Karpas-422 (cell line): ENCODE measurements around the gene EFCAB14. TPM values are rescaled to one million over a fixed set of nuclear protein-coding genes. Genes with fewer than 3 reads are reported as not detected.
"Not testable (repeated sequence)": the region's sequence is repeated elsewhere in the genome, so short reads cannot be mapped to it uniquely, and the experiment has no call there.

Experiments
- DNase-seq: peaks from one replicate; pipeline ENCODE4 v3.0.0-alpha.2; 2015
- H2AFZ ChIP-seq: fragments of 200-600 bp; sonication (generic); 2 replicates; pipeline ENCODE4 v1.6.1; 2014; ENCODE audit warnings: antibody characterized with exemption, low read length, mixed read lengths
- H3K27ac ChIP-seq: fragments of 200-600 bp; sonication (generic); 2 replicates; pipeline ENCODE4 v1.5.1; 2014; ENCODE audit warnings: mild to moderate bottlenecking, low read length, moderate library complexity
- H3K27me3 ChIP-seq: fragments of 200-600 bp; sonication (generic); 2 replicates; pipeline ENCODE4 v1.6.1; 2014; ENCODE audit warnings: low read length, mixed read lengths
- H3K36me3 ChIP-seq: fragments of 200-600 bp; sonication (generic); 2 replicates; pipeline ENCODE4 v1.6.1; 2014; ENCODE audit warnings: low read length, mixed read lengths; ENCODE audit not compliant: insufficient read depth
- H3K4me1 ChIP-seq: fragments of 200-600 bp; sonication (generic); 2 replicates; pipeline ENCODE4 v1.6.1; 2014; ENCODE audit warnings: mild to moderate bottlenecking, low read length, mixed read lengths
- H3K4me2 ChIP-seq: fragments of 200-600 bp; sonication (generic); 2 replicates; pipeline ENCODE4 v1.6.1; 2014; ENCODE audit warnings: low read length, low read depth, mild to moderate bottlenecking; ENCODE audit not compliant: poor library complexity, severe bottlenecking
- H3K4me3 ChIP-seq: fragments of 200-600 bp; sonication (generic); 2 replicates; pipeline ENCODE4 v1.5.1; 2014; ENCODE audit warnings: mild to moderate bottlenecking, antibody characterized with exemption, low read length, mixed read lengths
- H3K79me2 ChIP-seq: fragments of 200-600 bp; sonication (generic); 2 replicates; pipeline ENCODE4 v1.6.1; 2014; ENCODE audit warnings: mild to moderate bottlenecking, low read length, mixed read lengths
- H3K9ac ChIP-seq: fragments of 200-600 bp; sonication (generic); 2 replicates; pipeline ENCODE4 v1.6.0; 2014; ENCODE audit warnings: low read length
- H3K9me2 ChIP-seq: fragments of 200-600 bp; sonication (generic), shearing (Covaris generic); replicated peaks from 2 replicates; pipeline ENCODE4 v1.6.0; 2014; ENCODE audit warnings: mild to moderate bottlenecking, low read length, moderate library complexity; ENCODE audit not compliant: insufficient read depth
- H3K9me3 ChIP-seq: fragments of 300-700, 200-600 bp; sonication (generic); 2 replicates; pipeline ENCODE4 v1.6.1; 2014; ENCODE audit warnings: low read length, mixed read lengths
- H4K20me1 ChIP-seq: fragments of 200-600 bp; sonication (generic); 2 replicates; pipeline ENCODE4 v1.6.1; 2014; ENCODE audit warnings: mild to moderate bottlenecking, antibody characterized with exemption, low read length, low read depth; ENCODE audit not compliant: insufficient read depth
- total RNA-seq: library from RNA; depleted of rRNA; stranded (reverse); fragments of >200 nt; shearing (Covaris generic); gene quantifications from 2 replicates; pipeline ENCODE4 v1.2.3, GENCODE V29; 2014; ENCODE audit warnings: low replicate concordance

Gene EFCAB14
- total RNA-seq, 1 experiment from 2014 or later, result 75.0 TPM

DNA sequence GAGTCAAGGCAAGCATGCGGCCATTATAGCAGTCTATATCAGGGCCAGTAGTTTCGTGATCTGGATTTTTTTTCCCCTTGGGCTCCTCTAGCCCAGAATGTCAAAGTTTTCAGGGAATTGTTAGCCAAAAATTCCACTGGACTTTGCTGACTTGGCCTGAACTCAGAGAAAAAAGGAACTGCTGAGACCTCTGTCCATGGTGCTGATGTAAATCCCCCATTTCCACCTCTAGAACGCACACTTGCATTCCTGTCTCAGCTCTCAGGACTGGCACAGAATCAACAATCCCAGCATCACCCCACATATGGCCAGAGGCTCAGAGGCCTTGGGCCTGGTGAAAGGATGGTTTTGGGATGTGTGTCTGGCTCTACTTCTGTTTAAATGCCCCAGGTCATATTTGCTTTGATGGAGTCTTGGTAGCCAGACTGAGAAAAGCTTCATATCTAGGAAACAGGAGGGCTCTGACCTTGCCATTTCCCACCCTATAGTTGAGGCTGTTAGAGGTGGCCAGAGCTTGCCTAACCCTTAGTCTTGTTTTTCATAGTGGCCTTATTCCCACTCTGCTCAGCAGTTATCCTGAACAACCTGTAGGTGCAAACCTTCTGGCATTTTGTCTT is 16.9 kb upstream of the EFCAB14 start:
- Histone ChIP-seq H3K36me3 (no peaks in the 10 kb centered on the region), H4K20me1 (no peaks in the 10 kb centered on the region; the same call in 1 of the 2 replicates), H3K9me2 (no peaks in the 10 kb centered on the region), H3K4me1 (no peaks in the 10 kb centered on the region), H3K4me3 (no peak overlapping the region), H2AFZ (no peak overlapping the region), H3K27me3 (no peaks in the 10 kb centered on the region), H3K4me2 (no peak overlapping the region), H3K9ac (no peak overlapping the region), H3K27ac (no peak overlapping the region), H3K79me2 (no peaks in the 10 kb centered on the region), H3K9me3 (no peaks in the 10 kb centered on the region)
- DNase-seq, result peak; percentile 84

DNA sequence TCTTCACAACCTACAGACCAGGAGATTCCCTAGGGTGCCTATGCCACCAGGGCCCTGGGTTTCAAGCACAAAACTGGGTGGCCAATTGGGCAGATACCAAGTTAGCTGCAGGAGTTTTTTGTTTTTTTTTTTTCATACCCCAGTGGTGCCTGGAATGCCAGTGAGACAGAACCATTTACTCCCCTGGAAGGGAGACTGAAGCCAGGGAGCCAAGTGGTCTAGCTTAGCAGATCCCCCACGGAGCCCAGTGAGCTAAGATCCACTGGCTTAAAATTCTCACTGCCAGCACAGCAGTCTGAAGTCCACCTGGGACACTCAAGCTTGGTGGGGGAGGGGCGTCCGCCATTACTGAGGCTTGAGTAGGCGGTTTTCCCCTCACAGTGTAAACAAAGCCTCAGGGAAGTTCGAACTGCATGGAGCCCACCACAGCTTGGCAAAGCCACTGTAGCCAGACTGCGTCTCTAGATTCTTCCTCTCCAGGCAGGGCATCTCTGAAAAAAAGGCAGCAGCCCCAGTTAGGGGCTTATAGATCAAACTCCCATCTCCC is 9.5 kb upstream of the EFCAB14 start:
- H2AFZ ChIP-seq, H3K79me2 ChIP-seq, H3K4me2 ChIP-seq, H3K4me3 ChIP-seq, H3K9me3 ChIP-seq, H3K9ac ChIP-seq, H3K4me1 ChIP-seq, H3K9me2 ChIP-seq, H3K36me3 ChIP-seq, DNase-seq, H3K27ac ChIP-seq, H3K27me3 ChIP-seq, H4K20me1 ChIP-seq: not testable (repeated sequence)

DNA sequence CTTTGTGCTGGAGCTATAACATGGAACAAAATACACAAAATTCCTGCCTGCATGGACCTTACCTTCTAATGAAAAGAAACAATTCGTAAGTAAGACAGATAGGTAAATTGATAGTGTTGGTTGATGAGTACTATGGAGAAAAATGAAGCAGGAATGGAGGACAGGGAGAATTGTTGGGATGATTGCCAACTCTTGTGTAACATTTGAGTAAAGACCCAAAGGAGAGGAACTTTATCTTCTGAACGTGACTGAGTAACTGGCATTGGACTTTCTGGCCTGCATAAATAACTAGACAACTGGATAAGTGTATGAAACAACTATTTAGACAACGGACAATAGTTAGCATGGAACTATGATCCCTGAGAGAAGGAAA is 6.8 kb upstream of the EFCAB14 start:
- Histone ChIP-seq H3K4me1 (no peaks in the 10 kb centered on the region), H3K36me3 (no peaks in the 10 kb centered on the region), H3K79me2 (no peaks in the 10 kb centered on the region), H2AFZ (no peak overlapping the region), H3K4me3 (no peak overlapping the region), H3K9me3 (no peaks in the 10 kb centered on the region), H3K27ac (no peak overlapping the region), H4K20me1 (no peaks in the 10 kb centered on the region), H3K4me2 (no peak overlapping the region), H3K9me2 (no peaks in the 10 kb centered on the region), H3K27me3 (no peaks in the 10 kb centered on the region), H3K9ac (no peak overlapping the region)
- DNase-seq, result no peak

DNA sequence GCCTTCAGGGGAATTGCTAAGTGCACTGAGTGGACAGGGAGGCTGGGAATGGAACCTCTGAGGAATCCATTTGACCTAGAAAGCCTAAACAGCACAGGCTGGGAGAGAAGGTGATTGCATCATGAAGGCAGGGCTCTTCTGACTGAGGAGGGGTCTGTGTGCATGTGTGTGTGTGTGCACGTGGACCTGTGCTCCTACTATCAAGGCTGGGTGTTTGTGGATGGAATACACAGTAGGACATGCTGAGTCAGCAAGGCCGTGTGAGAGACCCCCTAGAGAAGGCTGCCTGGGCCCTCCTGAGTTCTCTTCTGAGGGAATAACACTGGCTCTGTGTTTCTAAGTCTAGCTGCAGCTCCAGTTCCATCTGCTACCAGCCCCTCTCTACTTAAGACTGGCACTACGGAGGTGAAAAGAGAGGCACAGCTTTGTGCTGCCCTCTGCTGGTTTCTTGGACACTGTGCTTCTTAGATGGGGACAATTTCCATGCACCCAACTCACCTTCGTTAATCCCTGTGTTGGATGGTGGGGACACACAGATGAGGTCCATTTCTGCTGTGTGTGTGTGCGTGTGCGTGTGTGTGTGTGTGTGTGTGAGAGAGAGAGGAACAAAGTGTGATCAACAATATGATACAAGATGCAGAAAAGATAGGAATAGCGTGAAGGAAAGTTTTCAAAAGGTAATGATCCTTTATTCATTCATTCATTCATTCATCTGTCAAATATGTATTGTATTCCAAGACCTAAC is 6.2 kb upstream of the EFCAB14 start:
- H3K4me2 ChIP-seq, result no peak overlapping the region

DNA sequence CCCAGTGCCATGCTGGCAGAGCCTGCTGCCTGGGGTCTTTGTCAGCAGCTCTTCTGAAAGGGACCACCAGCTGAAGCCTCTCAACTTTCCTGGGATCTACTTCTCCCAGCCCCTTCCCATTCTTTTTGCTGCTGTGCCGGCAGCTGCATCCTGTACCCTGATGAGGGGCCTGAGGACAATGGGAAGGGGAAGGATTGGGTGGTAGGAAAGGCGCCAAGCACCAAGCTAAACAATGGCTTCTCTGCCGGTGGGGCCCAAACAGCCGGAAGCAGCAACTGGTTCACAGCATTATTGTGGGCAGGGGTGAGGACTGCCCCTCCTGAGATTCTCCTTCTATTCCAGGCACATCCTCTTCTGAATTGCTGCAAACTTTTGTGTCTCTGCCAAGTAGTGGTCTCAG is 5.0 kb upstream of the EFCAB14 start:
- Histone ChIP-seq H3K4me3 (no peak overlapping the region), H3K4me1 (peaks cover 8% of the 10 kb centered on the region), H3K27me3 (no peaks in the 10 kb centered on the region), H3K9me2 (no peaks in the 10 kb centered on the region), H4K20me1 (no peaks in the 10 kb centered on the region), H2AFZ (no peak overlapping the region), H3K27ac (no peak overlapping the region), H3K4me2 (no peak overlapping the region), H3K9me3 (no peaks in the 10 kb centered on the region), H3K9ac (no peak overlapping the region), H3K79me2 (no peaks in the 10 kb centered on the region; the same call in 1 of the 2 replicates), H3K36me3 (no peaks in the 10 kb centered on the region)
- no peak for DNase-seq

More for the DNA sequence above, 6.2 kb upstream of the EFCAB14 start:
- Histone ChIP-seq H3K79me2 (no peaks in the 10 kb centered on the region), H4K20me1 (no peaks in the 10 kb centered on the region), H3K9me3 (no peaks in the 10 kb centered on the region), H2AFZ (no peak overlapping the region), H3K36me3 (no peaks in the 10 kb centered on the region), H3K27me3 (no peaks in the 10 kb centered on the region), H3K27ac (no peak overlapping the region), H3K9ac (no peak overlapping the region), H3K4me3 (no peak overlapping the region), H3K9me2 (no peaks in the 10 kb centered on the region), H3K4me1 (no peaks in the 10 kb centered on the region)
- DNase-seq, result peak; percentile 87

DNA sequence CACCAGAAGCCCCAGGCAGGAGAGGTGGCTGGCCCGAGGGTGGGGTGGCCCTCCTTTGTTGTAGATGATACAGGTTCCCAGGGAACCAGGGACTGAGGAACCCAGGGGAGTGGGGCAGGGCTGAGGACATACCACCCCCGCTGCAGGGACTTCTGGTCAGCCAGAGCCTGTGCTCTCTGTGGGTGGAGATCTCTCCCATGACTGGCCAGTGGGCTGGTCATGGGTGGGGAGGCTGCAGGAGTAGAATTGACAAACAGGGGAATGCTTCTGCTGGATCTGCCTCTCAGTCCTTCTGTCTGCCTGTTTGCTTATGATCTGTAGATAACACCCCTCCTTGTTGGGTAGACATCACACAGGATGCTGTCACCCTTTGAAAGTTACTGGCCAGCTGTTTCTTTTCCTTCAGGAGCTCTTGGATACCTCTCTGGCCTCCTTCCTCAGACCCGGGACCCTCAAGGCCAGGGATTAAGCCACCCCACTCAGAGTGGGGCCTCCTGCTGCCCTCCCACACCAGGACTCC is 2.8 kb upstream of the EFCAB14 start:
- DNase-seq, result no peak
- Histone ChIP-seq H3K4me3 (no peak overlapping the region), H3K79me2 (peaks cover 21% of the 10 kb centered on the region), H4K20me1 (peaks cover 17% of the 10 kb centered on the region; the same call in 1 of the 2 replicates), H3K4me1 (peaks cover 22% of the 10 kb centered on the region), H3K9me2 (no peaks in the 10 kb centered on the region), H3K36me3 (no peaks in the 10 kb centered on the region; the same call in 1 of the 2 replicates), H3K27ac (no peak overlapping the region), H3K9ac (no peak overlapping the region), H3K27me3 (no peaks in the 10 kb centered on the region), H3K9me3 (no peaks in the 10 kb centered on the region), H2AFZ (no peak overlapping the region), H3K4me2 (no peak overlapping the region)

DNA sequence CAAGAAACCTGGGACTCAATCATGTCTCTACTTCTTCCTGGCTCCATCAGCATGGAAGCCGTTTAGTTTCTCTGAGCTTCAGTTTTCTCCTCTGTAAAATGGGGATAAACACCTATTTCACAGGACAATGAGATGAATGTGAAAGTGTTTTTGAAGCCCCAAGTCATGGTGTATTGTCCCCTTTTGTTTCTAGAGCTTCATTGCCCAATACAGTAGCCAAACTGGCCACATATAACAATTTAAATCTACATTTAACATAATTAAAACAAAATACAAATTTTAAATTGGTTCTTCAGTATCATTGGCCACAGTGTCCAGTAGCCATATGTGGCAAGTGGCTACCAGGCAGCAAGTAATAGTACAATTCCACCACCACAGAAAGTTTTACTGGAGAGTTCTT is 2.3 kb upstream of the EFCAB14 start:
- no peak overlapping the region for H2AFZ ChIP-seq
- no peak overlapping the region for H3K9ac ChIP-seq
- H3K4me1 ChIP-seq, result peaks cover 27% of the 10 kb centered on the region
- no peak overlapping the region for H3K4me2 ChIP-seq
- H3K27ac ChIP-seq, result no peak overlapping the region
- no peak for DNase-seq
- H3K79me2 ChIP-seq, result peaks cover 27% of the 10 kb centered on the region
- no peaks in the 10 kb centered on the region for H3K9me2 ChIP-seq
- no peaks in the 10 kb centered on the region for H3K9me3 ChIP-seq
- no peaks in the 10 kb centered on the region; the same call in 1 of the 2 replicates for H3K36me3 ChIP-seq
- no peaks in the 10 kb centered on the region for H3K27me3 ChIP-seq
- H4K20me1 ChIP-seq, result peaks cover 17% of the 10 kb centered on the region; the same call in 1 of the 2 replicates
- no peak overlapping the region for H3K4me3 ChIP-seq

DNA sequence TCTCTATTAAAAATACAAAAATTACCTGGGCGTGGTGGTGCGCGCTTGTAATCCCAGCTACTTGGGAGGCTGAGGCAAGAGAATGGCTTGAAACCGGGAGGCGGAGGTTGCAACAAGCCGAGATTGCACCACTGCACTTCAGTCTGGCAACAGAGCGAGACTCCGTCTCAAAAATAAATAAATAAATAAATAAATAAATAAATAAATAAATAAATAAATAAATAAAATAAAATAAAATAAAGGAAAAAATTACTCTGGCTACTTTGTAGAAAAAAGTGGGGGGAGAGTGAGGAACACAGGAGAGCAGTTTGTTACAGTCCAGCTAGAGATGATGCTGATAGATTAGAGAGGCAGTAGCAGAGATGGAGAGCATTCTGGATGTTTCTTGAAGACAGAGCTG is 1.4 kb upstream of the EFCAB14 start:
- H3K9me3 ChIP-seq, H3K4me3 ChIP-seq, H3K27ac ChIP-seq, H3K36me3 ChIP-seq, H3K9me2 ChIP-seq, H2AFZ ChIP-seq, H3K9ac ChIP-seq, DNase-seq, H3K4me2 ChIP-seq, H3K27me3 ChIP-seq: not testable (repeated sequence)
- peaks cover 27% of the 10 kb centered on the region for H3K4me1 ChIP-seq
- H3K79me2 ChIP-seq, result peaks cover 33% of the 10 kb centered on the region
- peaks cover 17% of the 10 kb centered on the region; the same call in 1 of the 2 replicates for H4K20me1 ChIP-seq
